Urothelium cell line (cell line): ENCODE data around the gene NANOS2.

ENCODE experiments used
- DNase-seq: peaks from one replicate; pipeline ENCODE4 v3.0.0; 2011; ENCODE audit warnings: low spot score, mixed read lengths
- FAIRE-seq: peaks from 2 replicates; lab custom pipeline; 2011; peaks lifted over from hg19 to GRCh38; lab: Jason Lieb, UNC

The NANOS2 gene

GRCh38 chr19:45913874-45914830 is at the start of gene NANOS2:
Gene NANOS2 (minus strand): TSS chr19:45914778. CDS start chr19:45914693, 85 bp downstream.
- DNase-seq (no peak), FAIRE-seq (no peak)

GRCh38 chr19:45962021-45962420 is 47.4 kb upstream of the NANOS2 start:
- FAIRE-seq (no peak), DNase-seq (no peak)

GRCh38 chr19:45960595-45961235 is 46.1 kb upstream of the NANOS2 start:
- no peak for FAIRE-seq
- DNase-seq, result no peak

GRCh38 chr19:45959517-45960025 is 45.0 kb upstream of the NANOS2 start:
- no peak for FAIRE-seq
- DNase-seq, result no peak

- peak; percentile 84 for FAIRE-seq
- DNase-seq, result peak; percentile 40
Observed at GRCh38 chr19:45958769-45959516, 44.4 kb upstream of the NANOS2 start.

GRCh38 chr19:45958320-45958719 is 43.7 kb upstream of the NANOS2 start:
- no peak for DNase-seq
- FAIRE-seq, result peak; percentile 98

DNA sequence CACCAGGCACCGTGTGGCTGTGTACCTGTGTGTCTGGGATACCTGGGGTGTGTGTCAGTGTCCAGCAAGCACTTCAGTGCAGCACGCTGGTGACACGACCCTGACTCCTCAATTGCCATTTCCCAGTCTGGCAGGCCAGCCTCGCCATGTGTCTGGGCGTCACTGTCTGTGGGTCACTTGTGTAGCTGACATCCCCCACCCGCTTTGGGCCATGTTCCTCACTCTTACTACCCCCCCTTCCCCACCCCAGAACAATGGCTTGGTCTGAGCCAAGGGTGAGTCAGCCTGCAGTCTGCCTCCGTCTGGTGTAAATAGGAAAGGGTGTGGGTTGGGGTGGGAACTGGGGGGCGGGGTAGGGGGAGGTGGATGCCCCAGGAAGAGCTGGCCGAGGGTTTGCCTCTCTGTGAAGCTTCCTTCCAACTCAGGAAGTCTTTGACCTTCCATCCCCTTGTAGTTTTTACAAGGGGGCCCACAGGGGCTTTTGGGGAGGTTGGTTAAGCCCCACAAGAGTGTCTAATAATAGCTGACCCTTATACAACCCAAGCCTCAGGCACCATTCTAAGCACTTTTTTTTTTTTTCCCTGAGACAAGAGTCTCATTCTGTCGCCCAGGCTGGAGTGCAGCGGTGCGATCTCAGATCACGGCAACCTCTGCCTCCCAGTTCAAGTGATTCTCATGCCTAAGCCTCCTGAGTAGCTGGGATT is 41.5 kb upstream of the NANOS2 start:
- DNase-seq, result peak; percentile 94

DNA sequence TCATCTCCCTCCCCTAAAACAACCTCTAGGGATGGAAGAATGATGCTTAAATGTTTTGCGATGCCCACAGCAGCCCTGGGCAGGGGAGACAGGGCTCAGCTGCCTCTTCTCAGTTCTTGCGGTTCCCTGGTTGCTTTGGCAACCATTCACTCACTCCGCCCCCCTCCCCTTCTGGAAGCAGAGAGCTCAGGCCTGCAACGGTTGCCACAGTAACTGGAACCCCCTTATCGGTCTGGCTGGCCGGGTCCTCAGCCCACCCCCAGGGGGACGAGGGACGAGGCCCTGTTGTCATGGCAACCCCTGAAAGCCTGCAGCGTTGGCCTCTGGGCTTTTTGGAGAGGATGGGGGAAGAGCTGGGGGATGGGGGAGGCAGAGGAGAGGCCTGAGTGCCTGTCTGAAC is 39.6 kb upstream of the NANOS2 start:
- DNase-seq, result no peak
- no peak for FAIRE-seq

More for the DNA sequence above, 41.5 kb upstream of the NANOS2 start:
- FAIRE-seq, result peak; percentile 88

- FAIRE-seq (no peak), DNase-seq (no peak)
Observed at GRCh38 chr19:45953676-45954075, 39.1 kb upstream of the NANOS2 start.

DNA sequence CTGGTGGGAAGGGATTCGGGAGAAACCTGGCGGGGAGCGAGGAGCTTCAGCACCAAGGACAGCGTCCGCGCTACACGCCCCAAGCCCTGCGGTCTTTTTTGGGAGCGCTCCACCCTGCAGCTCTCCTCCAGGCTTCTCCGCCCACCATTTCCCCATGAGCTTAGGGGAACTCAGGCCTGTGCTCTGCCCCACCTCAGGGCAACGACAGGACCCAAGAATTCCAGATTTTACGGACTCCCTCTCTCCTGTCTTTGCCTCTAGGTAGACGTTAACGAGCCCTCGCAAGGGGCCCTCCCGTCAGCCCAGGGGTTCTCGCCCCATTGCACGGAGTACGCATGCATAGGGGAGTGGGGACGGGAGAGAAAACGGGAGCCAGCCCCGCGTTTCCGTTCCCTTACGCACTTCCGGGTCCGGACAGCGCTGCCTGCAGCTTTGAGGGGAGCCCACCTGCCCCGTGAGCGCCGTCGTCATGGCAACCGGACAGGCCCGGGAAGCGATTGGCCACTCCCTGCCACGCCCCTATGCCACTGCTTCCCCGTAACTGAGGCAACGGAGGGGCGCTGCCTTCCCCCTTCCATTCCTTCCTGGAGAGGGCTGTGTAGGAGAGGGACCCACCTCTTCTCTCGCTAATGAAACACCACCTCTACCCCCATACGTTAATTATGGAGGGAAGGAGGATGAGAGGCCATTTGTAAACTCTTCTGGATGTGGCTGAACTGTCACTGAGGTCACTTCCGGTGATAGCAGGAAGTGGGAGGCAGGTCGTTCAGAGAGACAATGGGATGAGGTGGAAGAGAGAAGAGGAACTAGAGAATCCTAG is 38.3 kb upstream of the NANOS2 start:
- FAIRE-seq (no peak), DNase-seq (no peak)

- no peak for FAIRE-seq
Observed at GRCh38 chr19:45952341-45952685, 37.7 kb upstream of the NANOS2 start.

DNA sequence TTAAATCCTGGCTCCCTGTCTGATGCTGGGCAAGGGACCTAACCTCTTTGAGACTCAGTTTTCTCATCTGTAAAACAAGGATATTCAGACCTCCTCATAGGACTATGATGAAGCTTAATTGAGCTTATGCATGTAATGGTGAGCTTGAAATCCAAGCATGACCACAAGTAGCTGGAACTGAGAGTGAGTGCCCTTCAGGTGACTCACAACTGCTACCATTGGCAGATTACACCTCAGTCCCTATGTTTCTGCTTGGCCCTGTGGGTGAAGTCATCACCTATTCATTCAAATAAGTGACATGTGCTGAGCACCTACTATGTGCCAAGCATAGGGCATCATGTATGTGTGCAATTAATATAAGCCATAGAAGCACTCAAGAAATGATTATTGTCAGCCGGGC is 33.3 kb upstream of the NANOS2 start:
- no peak for FAIRE-seq
- DNase-seq, result peak; percentile 42

More at GRCh38 chr19:45952341-45952685, 37.7 kb upstream of the NANOS2 start:
- DNase-seq, result no peak

GRCh38 chr19:45940515-45940805 is 25.9 kb upstream of the NANOS2 start:
- DNase-seq (no peak), FAIRE-seq (no peak)

GRCh38 chr19:45939792-45940514 is 25.4 kb upstream of the NANOS2 start:
- DNase-seq (no peak), FAIRE-seq (no peak)

DNA sequence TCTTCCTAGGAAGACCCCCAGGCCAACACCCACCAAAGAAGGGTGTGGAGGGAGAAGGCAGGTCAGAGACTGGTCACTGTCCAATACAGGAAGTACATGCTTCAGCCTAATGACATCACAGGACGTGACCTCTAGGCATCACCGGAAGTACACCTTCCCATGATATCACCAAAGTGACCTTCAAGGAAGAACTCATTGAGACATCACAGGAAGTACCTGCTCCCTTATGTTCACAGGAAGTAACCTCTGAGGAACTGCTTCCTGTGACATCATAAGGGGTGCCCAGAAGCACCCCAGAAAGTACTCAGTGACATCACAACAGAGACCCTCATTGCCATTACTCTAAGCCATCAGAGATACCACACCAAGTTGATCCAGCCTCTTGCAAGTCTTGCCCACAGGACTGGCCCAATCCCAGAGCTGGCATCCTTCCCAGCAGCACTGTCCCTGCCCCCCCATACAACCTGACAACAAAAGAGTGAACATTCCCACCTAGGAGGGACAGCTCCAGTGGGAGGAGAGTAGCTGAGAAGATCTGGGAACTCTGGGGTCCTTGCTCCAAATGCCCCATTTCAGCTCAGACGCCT is 24.2 kb upstream of the NANOS2 start:
- FAIRE-seq, result peak; percentile 35

DNA sequence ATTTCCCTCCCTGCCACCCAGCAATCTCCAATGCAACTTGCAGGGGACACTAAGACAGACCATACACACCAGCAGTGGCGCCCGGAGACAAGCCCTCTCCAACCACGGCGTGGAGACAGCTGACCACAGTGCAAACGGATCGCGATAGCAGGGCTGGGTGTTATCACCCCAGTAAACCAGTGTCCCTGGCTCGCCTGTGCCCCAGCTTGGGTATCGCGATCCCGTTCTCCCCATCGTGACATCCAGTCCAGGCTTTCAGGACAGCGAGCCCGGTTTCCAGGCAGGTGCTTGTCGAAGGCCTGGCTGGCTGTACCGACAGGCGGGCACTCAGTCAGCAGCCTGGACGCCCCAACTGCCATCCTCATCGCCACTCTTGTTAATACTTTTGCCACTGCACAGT is 20.7 kb upstream of the NANOS2 start:
- FAIRE-seq, result no peak
- DNase-seq, result no peak

More for the DNA sequence above, 24.2 kb upstream of the NANOS2 start:
- DNase-seq, result no peak

DNA sequence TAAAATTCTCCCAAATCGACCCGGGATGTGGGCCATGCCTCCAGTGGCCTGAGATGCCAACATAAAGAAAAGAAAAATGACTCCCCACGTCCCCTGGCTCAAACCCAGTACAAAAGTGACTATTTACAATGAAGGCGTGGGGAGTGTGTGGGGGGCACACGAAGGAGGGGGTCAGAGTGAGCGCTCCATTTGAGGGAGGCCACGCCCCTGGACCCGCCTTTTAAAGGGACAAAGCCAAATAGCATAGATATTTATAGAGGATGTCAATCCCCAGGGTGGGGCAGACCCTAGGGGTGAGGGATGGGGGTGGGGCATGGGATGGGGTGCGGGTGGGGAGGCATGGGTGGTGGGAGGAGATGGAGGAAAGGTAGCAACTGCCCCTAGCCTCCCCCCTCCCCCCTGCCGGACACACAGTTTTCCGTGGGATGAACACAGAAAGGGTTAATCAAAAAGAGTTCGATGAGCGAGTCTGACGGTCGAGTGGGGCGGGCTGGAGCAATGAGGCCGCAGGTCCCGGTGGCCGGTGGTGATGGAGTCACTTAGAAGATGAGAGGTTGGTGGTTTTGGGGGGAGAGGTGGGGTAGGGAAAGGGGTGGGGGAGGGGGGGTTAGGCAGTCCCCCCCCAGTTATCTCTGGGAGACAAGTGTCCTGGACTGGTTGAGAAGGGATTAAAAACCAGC is 20.1 kb upstream of the NANOS2 start:
- FAIRE-seq (no peak), DNase-seq (no peak)

DNA sequence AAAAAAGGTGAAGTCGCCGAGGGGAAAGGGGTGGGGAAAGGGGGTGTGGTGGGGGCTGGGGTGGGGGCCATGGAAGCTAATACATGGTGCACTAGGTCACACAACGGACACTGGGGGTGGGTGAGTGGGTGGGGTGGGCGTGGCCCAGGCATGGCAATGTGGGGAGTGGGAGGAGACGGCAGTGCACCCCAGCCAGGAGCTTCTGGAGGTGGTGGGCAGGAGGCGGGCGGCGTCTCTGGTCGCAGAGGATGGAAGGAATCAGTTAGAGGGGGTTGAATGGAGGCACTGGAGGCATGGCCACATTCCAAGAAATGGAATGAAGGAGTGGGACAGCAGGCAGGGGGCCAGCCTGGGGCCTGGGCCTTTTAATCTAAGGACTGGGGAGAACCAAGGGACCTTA is 19.2 kb upstream of the NANOS2 start:
- FAIRE-seq, result no peak
- no peak for DNase-seq
